ENCODE results near the gene DHRS3. TPM values are rescaled to one million over a fixed set of nuclear protein-coding genes. Genes with fewer than 3 reads are reported as not detected.

The DHRS3 gene
- total and polyA plus RNA-seq, 2 experiments from 2014 or later = 12.5 to 15.3 TPM

DNA sequence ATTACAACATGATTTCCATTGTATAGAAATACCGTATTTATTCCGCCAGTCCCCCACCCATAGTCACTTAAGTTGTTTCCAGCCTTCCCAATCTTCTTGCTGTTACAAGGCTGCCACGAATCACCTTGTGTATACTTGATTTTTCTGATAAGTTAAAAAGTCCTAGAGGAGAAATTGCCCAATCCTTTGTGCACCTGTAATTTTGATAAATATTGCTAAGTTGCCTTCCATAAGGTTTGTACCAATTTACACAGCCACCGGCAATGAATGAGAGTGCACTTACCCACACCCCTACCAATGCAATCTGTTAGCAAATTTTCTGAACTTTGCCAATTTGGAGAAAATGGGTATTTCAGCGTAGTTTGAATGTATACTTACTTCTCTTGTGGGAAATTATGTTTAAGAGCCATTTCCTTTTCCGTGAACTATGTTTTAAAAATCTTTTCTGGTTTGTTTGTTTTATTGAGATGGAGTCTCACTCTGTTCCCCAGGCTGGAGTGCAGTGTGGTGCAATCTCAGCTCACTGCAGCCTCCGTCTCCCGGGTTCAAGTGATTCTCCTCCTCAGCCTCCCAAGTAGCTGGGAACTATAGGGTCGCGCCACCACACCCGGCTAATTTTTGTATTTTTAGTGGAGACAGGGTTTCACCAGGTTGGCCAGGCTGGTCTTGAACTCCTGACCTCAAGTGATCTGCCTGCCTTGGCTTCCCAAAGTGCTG, 87.4 kb downstream of the DHRS3 start:
- Histone ChIP-seq H3K27ac (no peak overlapping the region), H3K27me3 (no peaks in the 10 kb centered on the region), H3K4me3 (no peak overlapping the region), H3K36me3 (no peaks in the 10 kb centered on the region), H3K4me1 (ENCODE audit: low read depth) (peaks cover 3% of the 10 kb centered on the region), H3K9me3 (ENCODE audit: low read depth) (no peaks in the 10 kb centered on the region)
- no peak for DNase-seq (ENCODE audit: low read depth in 1 of 2, low spot score in 1 of 2)
- TF ChIP-seq, protein P1, sequence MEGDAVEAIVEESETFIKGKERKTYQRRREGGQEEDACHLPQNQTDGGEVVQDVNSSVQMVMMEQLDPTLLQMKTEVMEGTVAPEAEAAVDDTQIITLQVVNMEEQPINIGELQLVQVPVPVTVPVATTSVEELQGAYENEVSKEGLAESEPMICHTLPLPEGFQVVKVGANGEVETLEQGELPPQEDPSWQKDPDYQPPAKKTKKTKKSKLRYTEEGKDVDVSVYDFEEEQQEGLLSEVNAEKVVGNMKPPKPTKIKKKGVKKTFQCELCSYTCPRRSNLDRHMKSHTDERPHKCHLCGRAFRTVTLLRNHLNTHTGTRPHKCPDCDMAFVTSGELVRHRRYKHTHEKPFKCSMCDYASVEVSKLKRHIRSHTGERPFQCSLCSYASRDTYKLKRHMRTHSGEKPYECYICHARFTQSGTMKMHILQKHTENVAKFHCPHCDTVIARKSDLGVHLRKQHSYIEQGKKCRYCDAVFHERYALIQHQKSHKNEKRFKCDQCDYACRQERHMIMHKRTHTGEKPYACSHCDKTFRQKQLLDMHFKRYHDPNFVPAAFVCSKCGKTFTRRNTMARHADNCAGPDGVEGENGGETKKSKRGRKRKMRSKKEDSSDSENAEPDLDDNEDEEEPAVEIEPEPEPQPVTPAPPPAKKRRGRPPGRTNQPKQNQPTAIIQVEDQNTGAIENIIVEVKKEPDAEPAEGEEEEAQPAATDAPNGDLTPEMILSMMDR (IDR thresholded peaks at IDR 0.05; ENCODE audit: low read depth, low read length) = no peak

DNA sequence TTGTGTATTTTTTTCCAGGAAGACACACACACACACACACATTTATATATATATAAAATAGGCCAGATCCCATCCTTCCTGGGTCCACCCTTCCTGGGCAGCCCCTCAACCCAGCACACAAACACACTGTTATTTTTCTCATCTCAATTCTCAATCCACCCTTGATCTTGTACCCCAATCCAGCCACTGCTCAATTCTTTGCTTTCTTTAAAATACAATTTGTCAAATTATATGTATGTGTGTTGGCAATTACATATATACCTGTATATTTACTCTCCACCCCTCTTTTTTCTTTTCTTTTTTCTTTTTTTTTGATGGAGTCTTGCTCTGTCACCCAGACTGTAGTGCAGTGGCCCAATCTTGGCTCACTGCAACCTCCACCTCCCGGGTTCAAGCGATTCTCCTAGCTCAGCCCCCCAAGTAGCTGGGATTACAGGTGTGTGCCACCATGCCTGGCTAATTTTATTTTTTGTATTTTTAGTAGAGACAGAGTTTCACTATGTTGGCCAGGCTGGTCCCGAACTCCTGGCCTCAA, 88.3 kb downstream of the DHRS3 start:
- Histone ChIP-seq H3K4me3 (no peak overlapping the region), H3K4me1 (ENCODE audit: low read depth) (peaks cover 3% of the 10 kb centered on the region), H3K27ac (no peak overlapping the region), H3K27me3 (no peaks in the 10 kb centered on the region), H3K36me3 (no peaks in the 10 kb centered on the region), H3K9me3 (ENCODE audit: low read depth) (no peaks in the 10 kb centered on the region)
- TF ChIP-seq, protein P1 (IDR thresholded peaks at IDR 0.05; ENCODE audit: low read depth, low read length) = no peak
- DNase-seq (ENCODE audit: low read depth in 1 of 2, low spot score in 1 of 2) = no peak

DNA sequence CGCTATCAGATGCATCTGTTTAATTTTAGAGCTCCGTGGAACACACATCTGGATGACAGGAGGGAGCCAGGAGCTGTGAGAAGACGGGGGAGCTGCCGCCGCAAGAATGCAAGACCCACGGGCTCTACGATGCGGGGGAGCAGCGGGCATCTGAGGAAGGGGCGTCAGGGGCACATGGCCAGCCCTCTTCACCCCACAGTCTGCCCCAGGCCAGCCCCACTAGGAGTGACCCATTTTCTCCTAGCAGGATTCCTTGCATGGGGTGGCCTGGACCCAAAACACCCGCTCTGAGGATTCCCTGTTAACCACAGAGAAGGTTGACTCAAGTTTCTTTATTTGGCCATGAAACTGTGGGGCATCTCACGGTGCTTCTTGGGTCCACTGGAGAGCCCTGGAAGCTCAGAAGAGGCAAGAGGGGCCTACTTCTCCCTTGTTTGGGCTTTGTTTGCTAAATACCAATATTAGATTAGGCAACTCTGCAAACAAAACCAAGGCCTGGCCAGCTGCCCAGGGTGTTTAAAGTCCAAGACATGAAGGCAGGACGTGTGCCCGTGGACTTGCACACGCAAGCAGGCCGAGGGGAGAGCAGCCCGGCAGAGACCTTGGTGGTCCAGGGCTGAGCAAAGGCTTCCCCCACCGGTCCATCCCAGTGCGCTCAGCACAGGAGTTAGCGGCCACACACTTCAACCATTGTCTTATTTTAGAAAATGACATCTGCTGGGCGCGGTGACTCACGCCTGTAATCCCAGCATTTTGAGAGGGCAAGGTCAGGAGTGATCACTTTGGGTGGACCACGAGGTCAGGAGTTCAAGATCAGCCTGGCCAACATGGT, 89.8 kb downstream of the DHRS3 start:
- Histone ChIP-seq H3K36me3 (no peaks in the 10 kb centered on the region), H3K9me3 (ENCODE audit: low read depth) (no peaks in the 10 kb centered on the region), H3K4me1 (ENCODE audit: low read depth) (peaks cover 3% of the 10 kb centered on the region), H3K4me3 (no peak overlapping the region), H3K27ac (no peak overlapping the region), H3K27me3 (no peaks in the 10 kb centered on the region)
- peak in 1 of 2 donors; percentile 85 for DNase-seq (ENCODE audit: low read depth in 1 of 2, low spot score in 1 of 2)
- TF ChIP-seq, protein P1 (IDR thresholded peaks at IDR 0.05; ENCODE audit: low read depth, low read length) = no peak

DNA sequence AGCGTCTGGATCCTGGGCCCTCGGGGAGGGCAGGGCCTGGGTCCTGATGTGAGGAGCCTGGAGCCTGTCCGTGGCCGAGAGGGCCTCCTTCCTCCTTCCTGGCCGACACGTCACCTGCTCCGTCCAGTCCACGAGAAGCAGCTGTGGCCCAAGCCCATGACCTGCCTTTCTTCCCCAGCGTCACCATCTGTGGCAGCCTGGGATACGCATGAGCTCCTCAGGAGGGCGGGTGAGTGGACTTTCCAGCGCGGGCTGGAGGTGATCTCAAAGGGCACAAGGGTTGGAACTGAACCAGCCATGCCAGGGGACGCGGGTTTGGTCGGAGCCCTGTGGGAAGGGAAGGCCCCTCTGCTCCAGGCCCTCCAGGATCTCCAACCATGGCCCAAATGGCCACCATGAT, 90.4 kb downstream of the DHRS3 start:
- H3K27ac ChIP-seq = no peak overlapping the region
- TF ChIP-seq, protein P1 (IDR thresholded peaks at IDR 0.05; ENCODE audit: low read depth, low read length) = no peak

DNA sequence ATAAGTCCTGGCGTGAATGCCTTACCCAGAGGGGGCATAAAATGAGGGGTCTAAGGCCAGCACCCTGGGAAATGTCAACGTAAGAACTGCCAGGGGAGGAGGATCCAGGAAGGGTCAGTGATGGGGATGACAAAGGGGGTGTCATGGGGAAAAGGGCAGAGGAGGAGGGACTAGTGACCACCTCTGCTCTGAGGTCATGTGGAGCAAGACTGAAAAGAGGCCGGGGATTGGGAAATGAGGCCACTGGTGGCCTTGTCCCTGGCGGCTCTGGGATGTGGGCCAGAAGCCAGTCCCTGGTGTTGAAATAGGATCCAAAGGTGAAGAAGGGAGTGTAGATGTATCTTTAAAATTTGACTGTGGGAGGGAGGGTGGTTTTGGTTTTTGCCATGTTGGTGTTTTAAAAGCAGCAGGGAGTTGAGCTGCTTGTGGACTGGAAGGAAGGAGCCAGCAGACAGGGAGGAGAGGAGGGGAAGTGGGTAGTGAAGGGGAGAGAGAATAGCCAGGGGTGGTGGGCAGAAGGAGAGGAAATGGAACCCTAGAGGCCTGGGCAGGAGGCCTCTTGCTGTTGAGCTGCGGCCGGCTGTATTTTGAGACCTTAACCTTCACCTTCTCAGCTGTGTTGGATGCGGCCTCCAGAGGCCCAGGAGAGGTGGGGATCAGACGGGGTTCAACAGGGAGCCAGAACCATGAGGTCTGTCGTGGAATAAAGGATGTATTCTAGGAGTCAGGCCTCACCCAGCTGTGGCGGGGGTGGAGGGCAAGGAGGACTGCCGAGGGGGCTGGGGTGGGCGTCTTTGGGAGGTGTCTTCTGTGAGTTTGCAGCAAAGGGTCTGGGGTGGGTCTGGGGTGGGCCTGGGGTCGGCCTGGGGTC, 92.5 kb downstream of the DHRS3 start:
- Histone ChIP-seq H3K4me1 (ENCODE audit: low read depth) (peaks cover 3% of the 10 kb centered on the region), H3K36me3 (no peaks in the 10 kb centered on the region), H3K27ac (no peak overlapping the region), H3K27me3 (no peaks in the 10 kb centered on the region), H3K9me3 (ENCODE audit: low read depth) (no peaks in the 10 kb centered on the region), H3K4me3 (no peak overlapping the region)
- DNase-seq (ENCODE audit: low read depth in 1 of 2, low spot score in 1 of 2) = peak in 1 of 2 donors; percentile 69
- TF ChIP-seq, protein P1 (IDR thresholded peaks at IDR 0.05; ENCODE audit: low read depth, low read length) = no peak

More for the DNA sequence above, 90.4 kb downstream of the DHRS3 start:
- no peak for DNase-seq (ENCODE audit: low read depth in 1 of 2, low spot score in 1 of 2)
- Histone ChIP-seq H3K4me3 (no peak overlapping the region), H3K27me3 (no peaks in the 10 kb centered on the region), H3K9me3 (ENCODE audit: low read depth) (no peaks in the 10 kb centered on the region), H3K4me1 (ENCODE audit: low read depth) (peaks cover 3% of the 10 kb centered on the region), H3K36me3 (no peaks in the 10 kb centered on the region)
